Hepatocyte (in vitro differentiated cells): ENCODE measurements around the gene FLRT1. TPM values are rescaled to one million over a fixed set of nuclear protein-coding genes. Genes with fewer than 3 reads are reported as not detected.

Experiments used
- DNase-seq: peaks from one replicate; pipeline ENCODE4 v3.0.0-alpha.2; 2016; ENCODE audit warnings: low spot score
- H2AFZ ChIP-seq: fragments of 200-600 bp; sonication (generic); 2 replicates; pipeline ENCODE4 v1.6.0; 2016; ENCODE audit warnings: antibody characterized with exemption, mild to moderate bottlenecking
- H3K27ac ChIP-seq: fragments of 200-600 bp; sonication (generic); 2 replicates; pipeline ENCODE4 v1.5.1; 2016; ENCODE audit warnings: mild to moderate bottlenecking
- H3K27me3 ChIP-seq: fragments of 200-600 bp; sonication (generic); 2 replicates; pipeline ENCODE4 v1.6.1; 2016
- H3K36me3 ChIP-seq: fragments of 200-600 bp; sonication (generic); replicated peaks from 2 replicates; pipeline ENCODE4 v1.5.1; 2016; ENCODE audit warnings: low read depth; ENCODE audit not compliant: insufficient read depth
- H3K4me1 ChIP-seq: fragments of 200-600 bp; sonication (generic); 2 replicates; pipeline ENCODE4 v1.5.1; 2016; ENCODE audit warnings: mild to moderate bottlenecking, moderate library complexity; ENCODE audit not compliant: insufficient read depth
- H3K4me2 ChIP-seq: fragments of 200-600 bp; sonication (generic); 2 replicates; pipeline ENCODE4 v1.6.0; 2016
- H3K4me3 ChIP-seq: fragments of 200-600 bp; sonication (generic); 2 replicates; pipeline ENCODE4 v1.5.1; 2016; ENCODE audit warnings: mild to moderate bottlenecking
- H3K79me2 ChIP-seq: fragments of 200-600 bp; sonication (generic); 2 replicates; pipeline ENCODE4 v1.6.0; 2017; ENCODE audit warnings: mild to moderate bottlenecking
- H3K9me2 ChIP-seq: fragments of 200-600 bp; sonication (generic); replicated peaks from 2 replicates; pipeline ENCODE4 v1.6.0; 2017; ENCODE audit warnings: mild to moderate bottlenecking; ENCODE audit not compliant: insufficient read depth
- H3K9me3 ChIP-seq: fragments of 200-600 bp; sonication (generic); 2 replicates; pipeline ENCODE4 v1.5.1; 2016; ENCODE audit warnings: low read depth, mild to moderate bottlenecking
- H4K20me1 ChIP-seq: fragments of 200-600 bp; sonication (generic); 2 replicates; pipeline ENCODE4 v1.6.0; 2016; ENCODE audit warnings: mild to moderate bottlenecking; ENCODE audit not compliant: insufficient read depth, poor library complexity, severe bottlenecking
- CTCF ChIP-seq: fragments of 200-600 bp; sonication (generic); IDR thresholded peaks from 2 replicates; pipeline ENCODE4 v1.5.1; 2016; ENCODE audit warnings: antibody characterized with exemption, mild to moderate bottlenecking; ENCODE audit not compliant: poor library complexity
- EZH2 ChIP-seq: fragments of 200-600 bp; sonication (generic); IDR thresholded peaks from 2 replicates; pipeline ENCODE4 v1.6.1; 2016; ENCODE audit warnings: antibody characterized with exemption, mild to moderate bottlenecking, borderline replicate concordance
- EZH2phosphoT487 ChIP-seq: fragments of 200-600 bp; sonication (generic); IDR thresholded peaks from one replicate; pipeline ENCODE4 v1.6.1; 2018; ENCODE audit warnings: antibody characterized with exemption, mild to moderate bottlenecking, low read depth, moderate library complexity; ENCODE audit not compliant: unreplicated experiment, severe bottlenecking
- WGBS: methylation state at CpG from one replicate; pipeline ENCODE4 v1.1.6; 2016; ENCODE audit warnings: low lambda C conversion rate; ENCODE audit errors: missing lambda C conversion rate; 5-methylcytosine and 5-hydroxymethylcytosine counted together
- polyA plus RNA-seq: library from polyadenylated mRNA; unstranded; fragments of >200 nt; fragmentation: Nextera tagmentation; extraction: Ambion mirVana; gene quantifications from 2 replicates; pipeline ENCODE4 v1.2.1, GENCODE V29; 2016
- total RNA-seq: library from RNA; depleted of rRNA; stranded (reverse); fragments of >200 nt; gene quantifications from 2 replicates; pipeline ENCODE4 v1.2.3, GENCODE V29; 2014

FLRT1 gene
- total and polyA plus RNA-seq, 2 experiments from 2014 or later = 0.34 to 0.43 TPM

- no peaks in the 10 kb centered on the region for H3K9me2 ChIP-seq
- no peaks in the 10 kb centered on the region for H4K20me1 ChIP-seq
- no peak overlapping the region for H3K27ac ChIP-seq
- no peaks in the 10 kb centered on the region for H3K79me2 ChIP-seq
- H3K36me3 ChIP-seq = no peaks in the 10 kb centered on the region
- TF ChIP-seq EZH2phosphoT487 (no peak), CTCF (no peak), EZH2 (no peak)
- H3K4me1 ChIP-seq = peaks cover 5% of the 10 kb centered on the region
- no peaks in the 10 kb centered on the region for H3K27me3 ChIP-seq
- 95% methylated on average over 14 of the region's 16 CpGs for WGBS
- H3K9me3 ChIP-seq = no peaks in the 10 kb centered on the region
- no peak overlapping the region for H3K4me3 ChIP-seq
- no peak overlapping the region for H3K4me2 ChIP-seq
- DNase-seq = no peak
- no peak overlapping the region for H2AFZ ChIP-seq
These were observed 22.4 kb upstream of the FLRT1 start for GRCh38 chr11:64013141-64013896.

- Histone ChIP-seq H3K4me2 (no peak overlapping the region), H3K36me3 (no peaks in the 10 kb centered on the region), H3K4me1 (no peaks in the 10 kb centered on the region), H3K27me3 (no peaks in the 10 kb centered on the region), H3K4me3 (no peak overlapping the region), H3K79me2 (no peaks in the 10 kb centered on the region), H3K9me3 (no peaks in the 10 kb centered on the region), H3K9me2 (no peaks in the 10 kb centered on the region), H4K20me1 (no peaks in the 10 kb centered on the region), H3K27ac (no peak overlapping the region), H2AFZ (no peak overlapping the region)
- WGBS = 70% methylated on average over 11 of the region's 11 CpGs
- DNase-seq = no peak
- no peak for TF ChIP-seq CTCF
- no peak for TF ChIP-seq EZH2
- no peak for TF ChIP-seq EZH2phosphoT487
These were observed 21.4 kb upstream of the FLRT1 start for GRCh38 chr11:64014356-64014755.

- Histone ChIP-seq H3K9me3 (no peaks in the 10 kb centered on the region), H4K20me1 (no peaks in the 10 kb centered on the region), H3K4me1 (no peaks in the 10 kb centered on the region), H3K36me3 (no peaks in the 10 kb centered on the region), H3K79me2 (no peaks in the 10 kb centered on the region), H3K27ac (no peak overlapping the region), H2AFZ (no peak overlapping the region), H3K9me2 (no peaks in the 10 kb centered on the region), H3K4me2 (no peak overlapping the region), H3K27me3 (peaks cover 3% of the 10 kb centered on the region), H3K4me3 (no peak overlapping the region)
- TF ChIP-seq CTCF = no peak
- TF ChIP-seq EZH2 = no peak
- TF ChIP-seq EZH2phosphoT487 = no peak
- DNase-seq = no peak
- 89% methylated on average over 18 of the region's 20 CpGs for WGBS
These were observed 20.2 kb upstream of the FLRT1 start for GRCh38 chr11:64015510-64015909.
